ENCODE measurements around the gene AHSG. TPM values are rescaled to one million over a fixed set of nuclear protein-coding genes. Genes with fewer than 3 reads are reported as not detected.

The AHSG gene
- not detected in 2 replicates for total RNA-seq (2013; cell fraction: nucleolus; rRNA removed)
- total RNA-seq (2014; rRNA removed): not detected in 2 replicates
- total RNA-seq (2014; rRNA removed; fragmentation: Illumina TruSeq; extraction: Trizol): not detected in 2 replicates
- 0.90 and 1.2 TPM in 2 replicates for total RNA-seq (2021)
- not detected for polyA plus RNA-seq (2011; ENCODE audit: low read depth)
- not detected in 2 replicates for polyA plus RNA-seq (2011; rRNA removed)
- polyA plus RNA-seq (2011; cell fraction: cytosol; rRNA removed): 0.25 and 0.45 TPM in 2 replicates
- 0.12 and 0.47 TPM in 2 replicates for polyA plus RNA-seq (2011; cell fraction: nucleus; rRNA removed)
- polyA plus RNA-seq (2012): not detected in 2 replicates
- not detected in 2 replicates for polyA plus RNA-seq (2014; fragmentation: Illumina TruSeq; extraction: Trizol)
- under 1 TPM in 1 of 2 experiments, not detected in 1; 0.06 TPM for polyA plus RNA-seq (2014; fragmentation: Nextera tagmentation; extraction: Ambion mirVana)
- 0.15 TPM in 1 of 2 replicates, not detected in the other for polyA plus RNA-seq (2014; rRNA removed)
- polyA plus RNA-seq (2016; fragmentation: Nextera tagmentation; extraction: Ambion mirVana): not detected
- polyA minus RNA-seq (2011; rRNA and poly(A)+ RNA removed): 0.21 TPM in 1 of 2 replicates, not detected in the other
- polyA minus RNA-seq (2011; cell fraction: cytosol; rRNA and poly(A)+ RNA removed): not detected in 2 replicates
- polyA minus RNA-seq (2011; cell fraction: nucleus; rRNA and poly(A)+ RNA removed): not detected in 2 replicates
- percentile 31 among the genes with signal in this experiment for Bru-seq, nascent RNA
- BruChase-seq, experiment 1, labeled RNA remaining after a 6-hour chase: percentile 28 among the genes with signal in this experiment
- percentile 24 among the genes with signal in this experiment for BruChase-seq, experiment 2, labeled RNA remaining after a 2-hour chase
- long read RNA-seq, experiment 1: 0 reads
- long read RNA-seq, experiment 2: 0 reads

DNA sequence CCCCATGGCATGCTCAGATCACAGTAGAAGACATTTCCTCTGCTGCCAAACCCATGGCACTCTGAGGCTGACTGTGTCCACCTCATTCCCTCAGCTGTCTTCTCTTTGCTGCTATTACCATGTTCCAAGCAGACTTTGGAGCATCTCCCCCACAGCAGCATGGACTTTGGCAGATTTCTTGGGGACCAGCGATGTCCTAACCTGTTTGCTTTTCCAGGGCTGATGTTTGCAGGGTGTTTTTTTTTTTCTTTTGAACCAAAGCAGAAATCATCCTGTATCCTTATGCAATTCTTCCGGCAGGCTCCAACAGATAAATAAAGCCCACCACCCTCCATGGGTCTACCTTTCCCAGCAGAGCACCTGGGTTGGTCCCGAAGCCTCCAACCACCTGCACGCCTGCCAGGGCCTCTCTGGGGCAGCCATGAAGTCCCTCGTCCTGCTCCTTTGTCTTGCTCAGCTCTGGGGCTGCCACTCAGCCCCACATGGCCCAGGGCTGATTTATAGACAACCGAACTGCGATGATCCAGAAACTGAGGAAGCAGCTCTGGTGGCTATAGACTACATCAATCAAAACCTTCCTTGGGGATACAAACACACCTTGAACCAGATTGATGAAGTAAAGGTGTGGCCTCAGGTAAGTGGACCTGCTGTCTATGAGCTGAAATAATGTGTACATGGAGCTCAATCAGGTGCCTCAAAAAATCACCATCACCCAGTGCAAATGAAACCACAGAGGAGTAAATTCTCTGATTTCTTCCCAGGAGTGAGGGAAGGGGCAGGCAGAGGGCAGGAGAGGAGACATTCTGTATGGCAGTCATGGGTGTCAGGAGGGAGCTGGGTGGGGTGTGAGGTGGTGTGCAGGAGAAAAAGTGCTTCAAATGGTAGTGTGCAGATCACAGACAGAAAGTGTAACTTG lies at the start of gene AHSG:
Gene AHSG (plus strand): TSS at position 340 of the 916 bp plus-strand sequence. CDS start 82 bp downstream, at position 422.
- H3K9me3 ChIP-seq (replicated peaks; ENCODE audit: control insufficient read depth, insufficient read depth, low read length): no peaks in the 10 kb centered on the region
- no peak within 1 kb of the TSS for H3K4me3 ChIP-seq
- ATAC-seq (no peak), FAIRE-seq (no peak), DNase-seq (ENCODE audit: low read depth, low spot score) (no peak)
- ChIA-PET CTCF (interaction anchor here (0.5 to 7.7 kb wide), 11 partner anchors 43 to 633 kb away, joined by 3 to 183 read pairs (median 5); partner anchors contain the start of genes DNAJB11 and EIF4A2), POLR2A (no interaction called here), RAD21 (ENCODE audit: unreplicated experiment) (no interaction called here), SMC1A (ENCODE audit: uncharacterized antibody, unreplicated experiment) (interaction anchor here (0.6 to 5.7 kb wide), 9 partner anchors 36 to 669 kb away, joined by 3 to 38 read pairs (median 3); no protein-coding TSS in a partner anchor)
- peaks cover 2 to 3% of the 10 kb centered on the region in 2 experiments; a peak in 3 of 4 replicates for H3K27me3 ChIP-seq (replicated peaks in 1 of 2; ENCODE audit: control insufficient read depth in 2 of 2, insufficient read depth in 2 of 2, low read length in 1 of 2)
- H2AFZ ChIP-seq (ENCODE audit: control insufficient read depth, low read depth, low read length): no peak within 1 kb of the TSS
- WGBS (ENCODE audit: insufficient coverage, insufficient replicate concordance, low lambda C conversion rate, missing lambda C conversion rate): 28% methylated on average over 7 of the region's 7 CpGs
- no peaks in the 10 kb centered on the region for H3K79me2 ChIP-seq (ENCODE audit: control insufficient read depth, insufficient read depth, low read length)
- no TSS peak for BruUV-seq (replicated peaks)
- H3K36me3 ChIP-seq (ENCODE audit: control insufficient read depth in 2 of 2, insufficient read depth in 2 of 2, low read length in 1 of 2): no peaks in the 10 kb centered on the region
- in situ Hi-C loops (cut with MboI): no loop called here
- H3K4me1 ChIP-seq (ENCODE audit: control insufficient read depth, insufficient read depth, low read length): peaks cover 7% of the 10 kb centered on the region
- H3K27ac ChIP-seq (ENCODE audit: control insufficient read depth, insufficient read depth): no peak within 1 kb of the TSS
- no peak within 1 kb of the TSS for H3K9ac ChIP-seq (ENCODE audit: control insufficient read depth, insufficient read depth, low read length)
- H3K4me2 ChIP-seq (ENCODE audit: control insufficient read depth, insufficient read depth): no peak within 1 kb of the TSS
- H4K20me1 ChIP-seq (ENCODE audit: control insufficient read depth, insufficient read depth): no peaks in the 10 kb centered on the region
- intact Hi-C loops (cut with micrococcal nuclease; ENCODE audit: unreplicated experiment): loop anchor here (10.0 kb wide), 1 partner anchor 552 kb away; no protein-coding TSS in a partner anchor
- TF ChIP-seq, protein P1, sequence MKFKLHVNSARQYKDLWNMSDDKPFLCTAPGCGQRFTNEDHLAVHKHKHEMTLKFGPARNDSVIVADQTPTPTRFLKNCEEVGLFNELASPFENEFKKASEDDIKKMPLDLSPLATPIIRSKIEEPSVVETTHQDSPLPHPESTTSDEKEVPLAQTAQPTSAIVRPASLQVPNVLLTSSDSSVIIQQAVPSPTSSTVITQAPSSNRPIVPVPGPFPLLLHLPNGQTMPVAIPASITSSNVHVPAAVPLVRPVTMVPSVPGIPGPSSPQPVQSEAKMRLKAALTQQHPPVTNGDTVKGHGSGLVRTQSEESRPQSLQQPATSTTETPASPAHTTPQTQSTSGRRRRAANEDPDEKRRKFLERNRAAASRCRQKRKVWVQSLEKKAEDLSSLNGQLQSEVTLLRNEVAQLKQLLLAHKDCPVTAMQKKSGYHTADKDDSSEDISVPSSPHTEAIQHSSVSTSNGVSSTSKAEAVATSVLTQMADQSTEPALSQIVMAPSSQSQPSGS (IDR thresholded peaks at IDR 0.05; ENCODE audit: low read length): no peak
- TF ChIP-seq ZNF217 (IDR thresholded peaks at IDR 0.05): no peak
- no peak for TF ChIP-seq POLR2AphosphoS5 (IDR thresholded peaks at IDR 0.05; ENCODE audit: low read length)
- no peak for TF ChIP-seq CEBPZ (IDR thresholded peaks at IDR 0.05; ENCODE audit: low read depth, low read length)
- TF ChIP-seq RAD51 (IDR thresholded peaks at IDR 0.05): no peak
- TF ChIP-seq ZZZ3 (IDR thresholded peaks at IDR 0.05; ENCODE audit: control insufficient read depth, insufficient read length, low read depth): no peak
- TF ChIP-seq, protein P2, sequence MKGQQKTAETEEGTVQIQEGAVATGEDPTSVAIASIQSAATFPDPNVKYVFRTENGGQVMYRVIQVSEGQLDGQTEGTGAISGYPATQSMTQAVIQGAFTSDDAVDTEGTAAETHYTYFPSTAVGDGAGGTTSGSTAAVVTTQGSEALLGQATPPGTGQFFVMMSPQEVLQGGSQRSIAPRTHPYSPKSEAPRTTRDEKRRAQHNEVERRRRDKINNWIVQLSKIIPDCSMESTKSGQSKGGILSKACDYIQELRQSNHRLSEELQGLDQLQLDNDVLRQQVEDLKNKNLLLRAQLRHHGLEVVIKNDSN (IDR thresholded peaks at IDR 0.05; ENCODE audit: borderline replicate concordance, extremely low read length, insufficient read depth, low read depth, low read length): no peak
- no peak for TF ChIP-seq TCF3 (IDR thresholded peaks at IDR 0.05; ENCODE audit: borderline replicate concordance, insufficient read depth, low read depth, low read length)
- no peak for TF ChIP-seq TCF12 (IDR thresholded peaks at IDR 0.05; ENCODE audit: low read depth, low read length)
- no peak for TF ChIP-seq CBX5 (IDR thresholded peaks at IDR 0.05; ENCODE audit: low read depth)
- no peak for TF ChIP-seq FOS (IDR thresholded peaks at IDR 0.05; ENCODE audit: borderline replicate concordance, extremely low read depth, insufficient read length)
- no peak for TF ChIP-seq GABPA (IDR thresholded peaks at IDR 0.05; ENCODE audit: low read depth)
- no peak for TF ChIP-seq PAX8 (IDR thresholded peaks at IDR 0.05)
- TF ChIP-seq CEBPB (IDR thresholded peaks at IDR 0.05; ENCODE audit: borderline replicate concordance in 1 of 2, low read depth in 2 of 2, low read length in 2 of 2): no peak
